HG03565 (cell line): ENCODE results near the gene ZNF354B.
"Not testable (repeated sequence)": the region's sequence is repeated elsewhere in the genome, so short reads cannot be mapped to it uniquely, and the experiment has no call there.

Experiments
- ATAC-seq: cut with Tn5 transposase; IDR thresholded peaks from one replicate; pipeline ENCODE4 v1.9.1; 2021; ENCODE audit warnings: mild to moderate bottlenecking, moderate library complexity; ENCODE audit not compliant: unreplicated experiment

The ZNF354B gene

DNA sequence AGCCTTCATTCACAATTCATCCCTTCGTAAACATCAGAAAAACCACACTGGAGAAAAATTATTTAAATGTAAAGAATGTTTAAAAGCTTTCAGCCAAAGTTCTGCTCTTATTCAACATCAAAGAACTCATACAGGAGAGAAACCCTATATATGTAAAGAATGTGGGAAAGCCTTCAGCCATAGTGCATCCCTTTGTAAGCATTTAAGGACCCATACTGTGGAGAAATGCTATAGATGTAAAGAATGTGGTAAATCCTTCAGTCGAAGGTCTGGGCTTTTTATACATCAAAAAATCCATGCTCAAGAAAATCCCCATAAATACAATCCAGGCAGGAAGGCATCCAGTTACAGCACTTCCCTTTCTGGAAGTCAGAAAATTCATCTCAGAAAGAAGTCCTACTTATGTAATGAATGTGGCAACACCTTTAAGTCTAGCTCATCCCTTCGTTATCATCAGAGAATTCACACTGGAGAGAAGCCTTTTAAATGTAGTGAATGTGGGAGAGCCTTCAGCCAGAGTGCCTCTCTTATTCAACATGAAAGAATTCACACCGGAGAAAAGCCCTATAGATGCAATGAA, 23.5 kb downstream of the ZNF354B start:
- not testable (repeated sequence) for ATAC-seq

- no peak for ATAC-seq
These were observed 24.2 kb downstream of the ZNF354B start for GRCh38 chr5:178883815-178884430.

- no peak for ATAC-seq
These were observed 36.1 kb downstream of the ZNF354B start, which contains the start of gene ZFP2 for GRCh38 chr5:178895615-178896571. TSS of gene ZFP2 (plus strand) at chr5:178895913. CDS start at chr5:178931314, 35,401 bp downstream.

DNA sequence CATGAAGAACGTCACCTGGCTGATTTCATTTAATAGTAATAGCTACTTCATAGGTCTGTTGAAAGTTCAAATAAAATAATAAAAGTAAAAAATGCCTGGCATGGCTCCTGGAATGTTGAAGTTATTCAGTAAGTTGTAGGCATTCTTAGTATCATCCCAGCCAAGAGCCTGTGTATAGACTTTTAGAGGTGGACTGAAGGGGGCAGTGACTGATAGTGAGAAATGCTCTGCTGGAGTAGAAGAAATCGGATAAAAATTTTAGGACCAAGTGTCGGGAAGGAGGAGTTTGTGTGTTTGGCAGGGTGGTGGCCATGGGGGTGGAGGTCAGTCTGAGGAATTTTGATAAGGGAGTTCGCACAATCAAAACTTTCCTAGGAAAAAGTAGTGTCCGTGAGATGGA, 39.5 kb downstream of the ZNF354B start:
- no peak for ATAC-seq

GRCh38 chr5:178902849-178903248, 43.1 kb downstream of the ZNF354B start:
- ATAC-seq, result no peak

DNA sequence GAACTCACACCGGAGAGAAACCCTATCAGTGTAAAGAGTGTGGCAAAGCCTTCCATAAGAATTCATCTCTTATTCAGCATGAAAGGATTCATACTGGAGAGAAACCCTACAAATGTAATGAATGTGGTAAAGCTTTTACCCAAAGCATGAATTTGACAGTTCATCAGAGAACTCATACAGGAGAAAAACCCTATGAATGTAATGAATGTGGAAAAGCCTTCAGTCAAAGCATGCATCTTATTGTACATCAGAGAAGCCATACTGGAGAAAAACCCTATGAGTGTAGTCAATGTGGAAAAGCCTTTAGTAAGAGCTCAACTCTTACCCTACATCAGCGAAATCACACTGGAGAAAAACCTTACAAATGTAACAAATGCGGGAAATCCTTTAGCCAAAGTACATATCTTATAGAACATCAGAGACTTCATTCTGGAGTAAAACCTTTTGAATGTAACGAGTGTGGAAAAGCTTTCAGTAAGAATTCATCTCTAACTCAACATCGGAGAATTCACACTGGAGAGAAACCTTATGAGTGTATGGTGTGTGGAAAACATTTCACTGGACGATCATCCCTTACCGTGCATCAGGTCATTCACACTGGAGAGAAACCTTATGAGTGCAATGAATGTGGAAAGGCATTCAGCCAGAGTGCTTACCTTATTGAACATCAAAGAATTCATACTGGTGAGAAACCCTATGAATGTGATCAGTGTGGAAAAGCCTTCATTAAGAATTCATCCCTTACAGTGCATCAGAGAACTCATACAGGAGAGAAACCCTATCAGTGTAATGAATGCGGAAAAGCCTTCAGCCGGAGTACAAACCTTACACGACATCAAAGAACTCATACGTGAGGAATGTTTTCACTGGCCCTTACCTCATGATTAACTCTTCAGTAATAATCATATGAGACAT, 72.3 kb downstream of the ZNF354B start:
- no peak for ATAC-seq
